CD14-positive monocyte (primary cell): Measurements from ENCODE around the gene CCDC73. TPM values are rescaled to one million over a fixed set of nuclear protein-coding genes. Genes with fewer than 3 reads are reported as not detected.

ENCODE experiments used
- DNase-seq, 3 donors: peaks; one replicate each; pipeline ENCODE4 v3.0.0-alpha.2; 2011 to 2022
- H2AFZ ChIP-seq: 2 replicates; pipeline ENCODE4 v1.6.0; 2012; ENCODE audit warnings: mild to moderate bottlenecking, low read depth, low read length, inconsistent platforms; ENCODE audit not compliant: insufficient read depth, poor library complexity, severe bottlenecking
- H3K27ac ChIP-seq, 2 donors: 1 replicate in 1 of 2; 2 replicates in 1 of 2; pipeline ENCODE4 v1.5.1; 2012 to 2013; ENCODE audit warnings: low read length in 2 of 2, control low read depth in 1 of 2, inconsistent platforms in 1 of 2, low read depth in 1 of 2, mild to moderate bottlenecking in 1 of 2
- H3K27me3 ChIP-seq, 2 donors: one replicate each; pipeline versions ENCODE4 v1.6.0 to v1.6.1; 2011 to 2013; ENCODE audit warnings: low read length in 2 of 2; ENCODE audit not compliant: control insufficient read depth in 2 of 2, insufficient read depth in 2 of 2
- H3K36me3 ChIP-seq, 2 donors: replicated peaks in 1 of 2; 1 replicate in 1 of 2; 2 replicates in 1 of 2; pipeline versions ENCODE4 v1.5.1 to v1.6.1; 2012 to 2013; ENCODE audit warnings: low read length in 2 of 2, control low read depth in 1 of 2, inconsistent platforms in 1 of 2, mild to moderate bottlenecking in 1 of 2; ENCODE audit not compliant: insufficient read depth in 2 of 2, control insufficient read depth in 1 of 2
- H3K4me1 ChIP-seq, 2 donors: 1 replicate in 1 of 2; 2 replicates in 1 of 2; pipeline versions ENCODE4 v1.5.1 to v1.6.1; 2012 to 2013; ENCODE audit warnings: low read length in 2 of 2, control low read depth in 1 of 2, inconsistent platforms in 1 of 2, mild to moderate bottlenecking in 1 of 2, moderate library complexity in 1 of 2; ENCODE audit not compliant: insufficient read depth in 2 of 2, control insufficient read depth in 1 of 2
- H3K4me2 ChIP-seq: replicated peaks from 2 replicates; pipeline ENCODE3; 2012; ENCODE audit warnings: low read length, moderate library complexity, mild to moderate bottlenecking; ENCODE audit not compliant: poor library complexity, severe bottlenecking; ENCODE audit errors: extremely low read depth
- H3K4me3 ChIP-seq, 3 experiments: fragments of 200-600 bp in 1 of 3; sonication (generic) in 1 of 3; replicated peaks in 1 of 3; 1 replicate in 2 of 3; 2 replicates in 1 of 3; pipeline ENCODE4 v1.5.1; 2011 to 2013; ENCODE audit warnings: low read length in 3 of 3, mild to moderate bottlenecking in 3 of 3, control low read depth in 2 of 3, low read depth in 2 of 3, inconsistent platforms in 1 of 3, moderate library complexity in 1 of 3
- H3K79me2 ChIP-seq: 2 replicates; pipeline ENCODE4 v1.6.0; 2012; ENCODE audit warnings: mild to moderate bottlenecking, control low read depth, inconsistent platforms, low read length, moderate library complexity; ENCODE audit not compliant: insufficient read depth
- H3K9ac ChIP-seq: 2 replicates; pipeline ENCODE4 v1.6.0; 2017; ENCODE audit warnings: low read length, mild to moderate bottlenecking; ENCODE audit not compliant: insufficient read depth, poor library complexity, severe bottlenecking
- H3K9me3 ChIP-seq, 2 donors: replicated peaks in 1 of 2; 1 replicate in 1 of 2; 2 replicates in 1 of 2; pipeline versions ENCODE4 v1.5.1 to v1.6.1; 2012 to 2013; ENCODE audit warnings: low read length in 2 of 2, control low read depth in 1 of 2; ENCODE audit not compliant: control insufficient read depth in 1 of 2, insufficient read depth in 1 of 2
- H4K20me1 ChIP-seq: 2 replicates; pipeline ENCODE4 v1.6.0; 2012; ENCODE audit warnings: mild to moderate bottlenecking, low read length, control low read depth, moderate library complexity; ENCODE audit not compliant: insufficient read depth
- H3K27ac Mint-ChIP-seq, 7 donors: one replicate each; pipeline ENCODE4 v1.8.0; 2020; ENCODE audit warnings: mild to moderate bottlenecking in 7 of 7, mixed read lengths in 7 of 7, moderate library complexity in 6 of 7, inconsistent platforms in 2 of 7
- H3K27me3 Mint-ChIP-seq, 3 donors: one replicate each; pipeline ENCODE4 v1.8.0; 2021 to 2022; ENCODE audit warnings: low read depth in 3 of 3, mild to moderate bottlenecking in 3 of 3, mixed read lengths in 3 of 3, moderate library complexity in 3 of 3, inconsistent platforms in 1 of 3
- H3K36me3 Mint-ChIP-seq, 2 donors: one replicate each; pipeline ENCODE4 v1.8.0; 2020; ENCODE audit warnings: mixed read lengths in 2 of 2, inconsistent platforms in 1 of 2, mild to moderate bottlenecking in 1 of 2
- H3K4me1 Mint-ChIP-seq: one replicate; pipeline ENCODE4 v1.8.0; 2020; ENCODE audit warnings: mild to moderate bottlenecking, mixed read lengths
- H3K4me3 Mint-ChIP-seq, 2 donors: one replicate each; pipeline ENCODE4 v1.8.0; 2020; ENCODE audit warnings: mild to moderate bottlenecking in 2 of 2, mixed read lengths in 2 of 2, moderate library complexity in 1 of 2
- H3K9me3 Mint-ChIP-seq, 7 donors: one replicate each; pipeline ENCODE4 v1.8.0; 2020 to 2022; ENCODE audit warnings: mixed read lengths in 7 of 7, mild to moderate bottlenecking in 6 of 7, moderate library complexity in 6 of 7, inconsistent platforms in 2 of 7
- WGBS: methylation state at CpG from one replicate; pipeline ENCODE4 v1.1.5; 2013; ENCODE audit warnings: missing lambda C conversion rate; ENCODE audit not compliant: insufficient coverage; 5-methylcytosine and 5-hydroxymethylcytosine counted together
- intact Hi-C, 2 donors: fragments of 100-400 bp; cut with micrococcal nuclease; formaldehyde crosslinking; loops; one replicate each; pipeline versions ENCODE4 v1.15.0 to v1.15.1; 2023
- polyA plus RNA-seq, 3 donors: library from polyadenylated mRNA; depleted of rRNA in 1 of 3; unstranded in 2 of 3; stranded (reverse) in 1 of 3; fragments of 300-500 nt in 2 of 3; fragments of >200 nt in 1 of 3; fragmentation: Illumina TruSeq in 2 of 3; gene quantifications; 1 replicate in 2 of 3; 2 replicates in 1 of 3; pipeline ENCODE4 v1.2.3, GENCODE V29; 2012 to 2021
- TF ChIP-seq, protein P1 (sequence below): fragments of 200-600 bp; IDR thresholded peaks from one replicate; pipeline ENCODE4 v1.8.0; 2022; ENCODE audit warnings: antibody characterized with exemption, mild to moderate bottlenecking

Gene CCDC73
- polyA plus RNA-seq, 3 donors = 0.03 to 0.09 TPM; not detected in 1

GRCh38 chr11:32555091-32555490, 239.4 kb downstream of the CCDC73 start:
- H3K9me3 Mint-ChIP-seq = peaks cover 0 to 4% (median 0%) of the 10 kb centered on the region in 7 donors
- DNase-seq = no peak
- TF ChIP-seq, protein P1, sequence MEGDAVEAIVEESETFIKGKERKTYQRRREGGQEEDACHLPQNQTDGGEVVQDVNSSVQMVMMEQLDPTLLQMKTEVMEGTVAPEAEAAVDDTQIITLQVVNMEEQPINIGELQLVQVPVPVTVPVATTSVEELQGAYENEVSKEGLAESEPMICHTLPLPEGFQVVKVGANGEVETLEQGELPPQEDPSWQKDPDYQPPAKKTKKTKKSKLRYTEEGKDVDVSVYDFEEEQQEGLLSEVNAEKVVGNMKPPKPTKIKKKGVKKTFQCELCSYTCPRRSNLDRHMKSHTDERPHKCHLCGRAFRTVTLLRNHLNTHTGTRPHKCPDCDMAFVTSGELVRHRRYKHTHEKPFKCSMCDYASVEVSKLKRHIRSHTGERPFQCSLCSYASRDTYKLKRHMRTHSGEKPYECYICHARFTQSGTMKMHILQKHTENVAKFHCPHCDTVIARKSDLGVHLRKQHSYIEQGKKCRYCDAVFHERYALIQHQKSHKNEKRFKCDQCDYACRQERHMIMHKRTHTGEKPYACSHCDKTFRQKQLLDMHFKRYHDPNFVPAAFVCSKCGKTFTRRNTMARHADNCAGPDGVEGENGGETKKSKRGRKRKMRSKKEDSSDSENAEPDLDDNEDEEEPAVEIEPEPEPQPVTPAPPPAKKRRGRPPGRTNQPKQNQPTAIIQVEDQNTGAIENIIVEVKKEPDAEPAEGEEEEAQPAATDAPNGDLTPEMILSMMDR = no peak
- H3K4me3 Mint-ChIP-seq = no peak overlapping the region
- Histone ChIP-seq H3K4me3 (no peak overlapping the region), H3K27me3 (no peaks in the 10 kb centered on the region), H3K9me3 (no peaks in the 10 kb centered on the region), H4K20me1 (no peaks in the 10 kb centered on the region), H3K9ac (no peak overlapping the region), H2AFZ (no peak overlapping the region), H3K36me3 (no peaks in the 10 kb centered on the region), H3K79me2 (no peaks in the 10 kb centered on the region), H3K4me2 (no peak overlapping the region), H3K27ac (no peak overlapping the region), H3K4me1 (peaks cover 4 to 6% of the 10 kb centered on the region in 2 donors)
- H3K27me3 Mint-ChIP-seq = peaks cover 0 to 2% (median 0%) of the 10 kb centered on the region in 3 donors
- peaks cover 6% of the 10 kb centered on the region for H3K4me1 Mint-ChIP-seq
- H3K36me3 Mint-ChIP-seq = no peaks in the 10 kb centered on the region
- intact Hi-C loops = no loop called here
- WGBS = no CpG with 5 or more reads among the region's 4 CpGs
- no peak overlapping the region for H3K27ac Mint-ChIP-seq

Other genes starting within 250 kb of the CCDC73 start
- gene EIF3M, start 210.8 kb downstream of the CCDC73 start, polyA plus RNA-seq = 100 to 1,000 TPM; 248 to 316 (median 315) TPM
- gene PRRG4, start 35.3 kb upstream of the CCDC73 start, polyA plus RNA-seq = 1 to 10 TPM; 3.5 to 9.9 (median 8.7) TPM
- gene QSER1, start 98.1 kb upstream of the CCDC73 start, polyA plus RNA-seq = 1 to 10 TPM; 1.1 to 7.0 (median 2.5) TPM
- gene DEPDC7, start 221.2 kb upstream of the CCDC73 start, polyA plus RNA-seq = under 1 TPM; 0.33 to 0.55 (median 0.48) TPM
- 10 to 100 TPM in 1 of 3 donors, 1 to 10 TPM in 2; 5.1 to 11.2 (median 7.0) TPM for gene TCP11L1, start 244.9 kb upstream of the CCDC73 start, polyA plus RNA-seq